Activated CD8-positive, alpha-beta memory T cell treated with anti-CD3 and anti-CD28 coated beads for 24 hours (primary cell): Measurements from ENCODE around the gene CERK.
"Not testable (repeated sequence)": the region's sequence is repeated elsewhere in the genome, so short reads cannot be mapped to it uniquely, and the experiment has no call there.

Experiments used
- DNase-seq: peaks from one replicate; pipeline ENCODE4 v3.0.0-alpha.2; 2020

CERK gene

DNA sequence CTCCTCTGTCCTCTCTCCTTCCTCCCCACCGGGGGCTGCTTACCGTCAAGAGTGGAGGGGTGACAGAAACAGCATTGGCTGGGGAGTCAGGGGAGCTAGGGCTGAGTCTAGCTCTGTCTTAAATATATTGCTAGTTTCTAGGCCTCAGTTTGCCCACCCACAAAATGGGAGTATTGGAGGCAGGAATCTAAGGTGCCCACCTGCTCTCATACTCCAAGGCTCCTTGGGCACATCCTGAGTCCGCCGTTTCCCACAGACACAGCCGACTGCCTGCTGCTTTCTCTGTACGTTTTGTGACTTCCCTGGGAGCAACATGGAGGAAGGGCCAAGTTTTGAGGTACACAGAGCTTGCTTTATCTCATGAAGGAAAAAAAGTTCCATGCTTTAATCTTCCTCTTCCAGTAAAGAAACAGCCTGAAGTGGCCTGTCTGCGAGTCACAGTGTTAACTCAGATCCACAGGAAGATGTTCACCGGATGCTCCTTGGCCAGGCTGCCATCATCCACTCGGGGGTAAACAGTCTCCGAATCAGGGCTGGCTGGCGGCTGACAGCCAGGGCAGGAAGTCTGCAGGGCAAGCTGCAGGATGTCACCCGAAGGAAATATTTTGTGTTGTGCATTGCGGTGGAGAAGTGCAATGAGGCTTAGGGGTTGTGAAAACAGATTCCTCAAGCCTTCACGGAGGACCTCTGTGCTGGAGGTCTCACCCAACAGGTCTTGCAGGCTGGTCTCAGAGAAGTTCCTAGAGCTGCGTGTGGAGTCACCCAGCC, 11.0 kb upstream of the CERK start:
- peak; percentile 74 for DNase-seq

- no peak for DNase-seq
Measured at GRCh38 chr22:46748206-46748907, 10.3 kb upstream of the CERK start.

DNA sequence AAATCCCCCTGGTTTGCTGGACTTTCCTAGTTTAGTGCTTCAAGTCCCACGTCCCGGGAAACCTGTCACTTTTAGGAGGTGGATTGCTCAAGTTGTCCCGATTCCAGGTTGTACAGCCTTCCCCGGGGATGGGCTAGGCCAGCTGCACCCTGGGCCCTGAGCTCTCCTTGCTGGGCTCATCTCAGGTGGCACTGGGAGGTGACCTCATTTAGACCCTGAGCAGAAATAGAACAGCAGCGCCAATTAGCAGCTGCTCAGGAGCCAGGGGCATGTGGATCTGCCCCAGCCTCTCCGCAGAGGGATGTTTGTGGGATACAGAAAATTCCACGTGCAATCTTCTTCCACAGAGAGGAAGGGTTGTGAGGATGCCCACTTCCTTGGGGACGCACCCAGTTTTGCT, 9.6 kb upstream of the CERK start:
- DNase-seq: no peak

DNA sequence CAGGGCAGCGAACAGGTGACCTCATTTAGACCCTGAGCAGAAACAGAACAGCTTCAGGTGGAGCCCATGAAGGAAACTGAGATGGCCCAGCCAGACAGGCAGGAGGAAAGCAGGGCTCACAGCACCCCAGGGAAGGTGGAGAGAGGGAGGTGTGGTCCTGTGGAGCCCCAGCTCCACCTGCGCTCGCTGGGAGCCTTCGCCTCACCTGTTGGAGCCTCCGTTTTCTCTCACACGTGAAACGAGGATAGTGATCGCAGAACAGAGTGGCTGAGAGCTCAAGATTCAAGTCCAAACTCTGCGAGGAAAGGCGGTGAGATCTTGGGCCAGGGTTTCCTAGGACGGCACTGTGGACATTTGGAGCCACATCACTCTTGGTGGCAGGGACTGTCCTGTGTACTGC, 8.6 kb upstream of the CERK start:
- no peak for DNase-seq

DNA sequence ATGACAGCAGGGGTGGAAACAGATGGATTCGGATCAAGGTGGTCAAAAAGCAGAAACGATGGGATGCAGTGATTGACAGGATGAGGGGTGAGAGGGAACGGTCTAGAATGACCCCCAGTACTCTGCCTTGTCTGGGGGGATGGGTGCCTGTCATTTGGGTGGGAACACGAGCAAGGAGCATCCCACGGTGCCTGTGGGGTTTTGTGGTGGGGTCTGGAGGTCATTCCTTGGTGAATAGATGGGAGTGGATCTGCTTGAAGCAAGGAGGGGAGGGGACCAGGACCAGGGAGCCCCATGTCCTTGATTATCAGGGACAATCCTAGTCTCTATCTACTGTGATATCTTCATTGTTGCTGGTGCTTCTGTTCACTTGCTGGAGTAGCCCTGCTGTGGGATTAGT, 8.1 kb upstream of the CERK start:
- DNase-seq: no peak

DNA sequence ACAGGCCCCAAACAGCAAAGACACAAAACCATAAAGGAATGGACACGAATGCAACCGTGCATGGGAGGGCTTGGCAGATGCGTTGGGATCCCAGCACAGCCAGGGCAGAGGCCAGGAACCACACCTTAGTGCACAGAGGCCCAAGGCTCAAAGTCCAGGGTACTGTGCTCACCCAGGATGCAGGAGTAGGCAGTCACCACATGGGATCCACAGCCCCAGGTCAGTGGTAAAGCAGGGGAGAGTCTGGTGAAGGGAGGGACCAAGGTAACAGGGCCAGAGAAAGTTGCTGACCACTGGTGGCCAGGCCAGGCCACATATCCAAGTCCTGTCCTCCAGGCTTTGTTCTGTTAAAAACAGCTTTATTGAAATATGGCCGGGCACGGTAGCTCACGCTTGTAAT, 6.5 kb upstream of the CERK start:
- DNase-seq: no peak

DNA sequence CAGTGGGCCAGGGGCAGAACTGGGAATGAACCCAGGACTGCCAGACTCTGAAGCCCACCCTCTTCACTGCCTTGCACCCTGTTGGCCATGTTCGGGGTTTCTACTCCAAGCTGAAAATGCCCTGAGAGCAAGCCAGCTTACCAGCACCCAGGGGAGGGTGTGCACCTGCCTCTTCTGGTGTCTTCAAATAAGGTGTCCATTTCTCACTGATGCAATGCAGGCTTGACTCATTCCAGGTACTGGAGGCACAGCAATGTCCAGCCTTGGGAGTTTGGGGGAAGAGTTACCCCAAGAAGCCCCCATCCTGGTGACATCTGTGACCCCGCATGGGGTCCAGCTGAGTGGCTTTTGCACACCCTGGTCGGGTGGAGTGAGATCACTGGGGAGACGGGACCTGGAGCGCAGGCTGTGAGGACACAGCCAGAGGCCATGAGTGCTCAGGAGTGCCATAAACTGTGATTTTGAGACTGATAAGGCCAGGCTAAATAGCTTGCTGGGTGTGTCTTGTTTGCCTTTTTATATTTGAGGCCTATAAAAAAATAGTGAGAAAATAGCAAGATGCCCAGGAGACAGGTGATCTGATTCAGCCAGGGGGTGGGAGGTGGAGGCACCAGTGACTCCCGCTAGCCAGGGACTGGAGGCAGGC, 4.6 kb upstream of the CERK start:
- DNase-seq: no peak

DNA sequence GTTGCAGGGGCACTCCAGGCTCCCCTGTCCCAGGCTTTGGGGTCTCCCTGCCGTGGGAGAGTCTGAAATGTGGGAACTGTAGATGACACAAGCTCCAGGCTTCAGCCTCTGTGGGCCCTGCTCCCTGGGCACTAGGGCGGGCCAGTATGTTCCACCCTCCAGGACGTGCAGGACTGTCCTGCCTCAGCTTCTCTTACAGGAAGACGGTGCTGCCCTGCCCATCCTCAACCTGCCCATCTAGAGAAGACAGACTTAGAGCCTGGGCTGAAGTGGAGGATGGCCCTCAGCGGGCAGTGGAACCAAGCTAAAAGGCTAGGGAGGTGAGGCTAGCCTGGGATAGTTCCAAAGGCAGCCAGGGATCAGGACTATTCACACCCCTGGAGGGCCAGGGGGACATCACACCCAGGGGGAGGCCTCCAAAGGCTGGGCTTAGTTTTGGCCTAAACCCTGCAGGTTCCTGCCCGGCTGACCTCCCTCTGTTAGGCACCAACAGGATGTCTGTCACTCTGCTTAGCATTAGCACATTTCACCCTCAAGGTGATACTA, 4.0 kb upstream of the CERK start:
- no peak for DNase-seq

DNA sequence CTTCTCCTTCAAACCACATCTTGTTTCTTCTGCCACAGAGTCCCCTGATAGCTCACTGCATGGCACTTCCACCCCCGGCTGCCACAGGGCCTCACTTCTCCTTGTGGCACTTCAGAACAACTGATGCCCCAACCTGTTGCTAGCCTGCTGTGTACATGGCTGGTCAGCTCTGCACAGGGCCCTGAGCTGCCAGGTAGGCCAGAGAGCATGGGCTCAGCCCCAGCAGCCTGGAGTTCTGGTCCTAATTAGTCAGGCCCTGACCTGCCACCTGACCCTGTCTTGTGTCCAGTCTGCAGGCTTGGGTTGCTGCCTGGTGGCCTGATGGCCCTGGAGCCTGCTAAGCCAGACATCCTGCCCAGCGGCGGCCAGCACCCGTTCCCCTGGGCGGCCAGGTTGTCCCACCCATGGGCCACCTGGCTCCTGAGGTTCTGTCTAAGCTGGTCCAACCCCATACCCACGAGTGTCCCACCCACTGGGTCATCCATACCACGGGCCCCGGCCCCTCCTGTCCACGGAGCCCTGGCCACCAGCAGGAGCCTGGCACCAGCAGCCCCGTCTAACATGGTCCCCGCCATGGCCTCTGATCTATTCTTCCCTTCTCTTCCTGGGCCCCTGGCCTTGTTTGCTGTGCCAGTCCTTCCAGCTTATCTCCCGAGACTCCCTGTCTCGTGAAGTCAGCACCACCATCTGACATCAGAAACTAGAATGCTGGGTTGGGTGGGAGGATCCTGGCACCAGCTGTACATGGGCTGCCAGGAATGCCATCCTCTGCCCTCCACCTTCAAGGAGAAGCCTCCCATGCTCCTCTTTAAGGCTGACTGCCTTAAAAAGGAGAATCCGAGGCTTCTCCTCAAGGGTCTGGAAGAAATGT, 3.1 kb upstream of the CERK start:
- no peak for DNase-seq

GRCh38 chr22:46739094-46739870, 1.2 kb upstream of the CERK start:
- DNase-seq: peak; percentile 89

GRCh38 chr22:46738647-46739093, 618 bp upstream of the CERK start:
- DNase-seq: no peak

DNA sequence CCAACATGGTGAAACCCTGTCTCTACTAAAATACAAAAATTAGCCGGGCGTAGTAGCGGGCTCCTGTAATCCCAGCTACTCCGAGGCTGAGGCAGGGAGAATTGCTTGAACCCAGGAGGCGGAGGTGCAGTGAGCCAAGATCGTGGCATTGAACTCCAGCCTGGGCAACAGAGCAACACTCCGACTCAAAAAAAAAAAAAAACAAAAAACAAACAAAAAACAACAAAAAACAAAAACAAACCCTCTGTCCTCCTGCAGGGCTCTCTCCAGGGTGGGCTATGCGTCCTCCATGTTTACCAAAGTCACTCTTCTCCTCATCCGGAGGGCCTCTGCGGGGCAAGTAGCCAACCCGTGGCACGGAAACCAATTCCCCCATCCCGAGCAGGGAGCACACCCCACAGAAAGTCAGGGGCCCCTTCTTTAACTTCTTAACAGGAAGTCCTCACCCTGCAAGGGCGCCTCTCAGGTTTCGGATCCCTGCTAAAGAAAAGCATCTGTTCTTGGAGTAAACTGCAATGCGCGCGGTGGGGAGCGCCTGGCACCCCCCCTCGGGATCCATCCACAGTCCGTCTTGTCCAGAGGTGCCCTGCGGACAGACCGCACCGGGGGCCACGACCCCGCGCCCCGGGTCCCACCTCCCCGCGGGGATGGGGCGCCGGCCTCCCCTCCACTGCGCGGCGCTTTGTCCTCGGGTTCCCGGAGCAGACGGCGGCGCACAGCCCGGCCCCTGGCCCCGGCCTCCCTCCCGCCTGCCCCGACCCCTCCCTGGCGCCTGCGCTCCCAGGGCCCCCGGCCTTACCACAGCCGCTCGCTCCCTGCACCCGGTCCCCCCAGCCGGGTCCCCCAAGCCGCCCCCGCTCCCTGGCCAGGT, 712 bp downstream of the CERK start:
- peak; percentile 81 for DNase-seq

DNA sequence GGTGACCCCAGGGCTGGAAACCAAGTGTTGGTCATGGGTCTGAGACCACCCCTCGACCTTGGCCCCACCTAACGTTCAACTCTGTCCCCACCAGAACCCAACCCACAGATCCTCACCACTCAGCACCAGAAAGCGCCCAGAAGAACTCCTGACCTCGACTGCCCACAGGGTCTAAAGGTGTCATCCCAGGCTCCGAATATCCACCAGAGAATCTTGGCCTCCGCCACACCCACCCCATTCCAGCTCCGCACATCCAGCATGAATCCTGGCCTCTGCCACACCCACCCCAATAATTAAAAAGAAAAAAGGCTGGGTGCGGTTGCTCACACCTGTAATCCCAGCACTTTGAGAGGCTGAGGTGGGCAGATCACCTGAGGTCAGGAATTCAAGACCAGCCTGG, 1.3 kb downstream of the CERK start:
- no peak for DNase-seq

DNA sequence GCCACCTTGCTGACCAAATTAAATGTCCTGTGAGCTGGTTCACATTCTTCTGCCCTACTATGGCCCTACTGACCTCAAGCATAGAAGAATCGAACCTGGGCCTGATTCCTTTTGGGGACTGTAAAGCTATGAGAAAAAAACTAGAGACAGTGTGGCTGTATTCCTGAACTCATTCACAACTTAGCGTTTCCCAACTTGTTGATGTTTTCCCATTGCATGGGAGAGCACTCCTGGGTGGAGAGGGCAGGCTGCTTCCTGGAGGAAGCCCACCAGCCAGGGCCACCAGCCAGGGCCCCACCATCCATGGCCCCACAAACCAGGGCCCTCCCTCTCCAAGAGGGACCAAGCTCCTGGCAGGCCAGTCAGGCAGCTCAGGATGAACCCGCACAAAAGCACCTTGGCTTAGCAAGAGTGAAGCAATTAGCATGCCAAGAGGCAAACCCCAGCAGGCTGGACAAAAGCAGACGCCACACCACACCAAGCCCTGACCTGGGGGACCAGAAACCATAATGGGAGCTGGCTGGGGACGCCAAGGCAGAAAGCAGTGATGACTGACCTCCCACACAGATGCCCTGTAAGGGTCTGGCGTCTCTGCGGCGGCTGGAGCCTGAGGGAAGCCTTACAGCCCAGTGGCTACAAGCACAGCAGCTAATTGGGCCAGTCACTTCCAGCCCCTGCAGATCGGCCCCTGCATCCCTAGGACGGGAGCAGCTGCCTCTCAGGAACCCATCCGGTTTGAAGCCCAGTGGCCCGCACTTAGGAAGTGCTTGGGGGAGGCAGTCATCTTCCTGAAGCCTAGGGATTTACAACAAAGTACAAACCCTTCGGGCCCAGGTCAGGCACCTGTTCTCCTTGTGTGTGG, 2.1 kb downstream of the CERK start:
- no peak for DNase-seq

GRCh38 chr22:46734830-46735453, 3.1 kb downstream of the CERK start:
- DNase-seq: peak; percentile 76

DNA sequence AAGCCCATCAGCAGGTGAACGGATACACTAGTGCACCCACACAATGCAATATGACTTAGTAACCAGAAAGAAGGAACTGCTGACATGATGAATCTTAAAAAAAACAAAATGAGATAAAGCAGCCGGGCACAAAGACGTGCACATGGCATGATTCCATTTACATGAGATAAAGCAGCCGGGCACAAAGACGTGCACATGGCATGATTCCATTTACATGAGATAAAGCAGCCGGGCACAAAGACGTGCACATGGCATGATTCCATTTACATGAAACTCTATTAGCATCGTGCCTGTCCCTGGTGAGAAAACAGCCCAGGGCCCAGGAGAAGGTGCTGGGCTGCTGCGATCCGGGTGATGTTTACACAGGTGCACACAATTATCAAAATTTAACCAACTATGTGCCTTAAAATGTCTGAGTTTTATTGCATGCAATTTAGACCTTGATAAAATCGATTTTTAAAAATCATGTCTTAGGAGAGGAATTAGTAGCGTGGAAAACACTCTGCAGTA, 3.8 kb downstream of the CERK start:
- DNase-seq: not testable (repeated sequence)

- no peak for DNase-seq
Measured at GRCh38 chr22:46732513-46732912, 5.5 kb downstream of the CERK start.

GRCh38 chr22:46732041-46732379, 6.0 kb downstream of the CERK start:
- no peak for DNase-seq
